Astrocyte of the spinal cord (primary cell): Measurements from ENCODE around the gene NUMB.

ENCODE experiments used
- DNase-seq: peaks from one replicate; pipeline ENCODE4 v3.0.0; 2011; ENCODE audit warnings: low read depth, low spot score
- H3K4me3 ChIP-seq: 2 replicates; pipeline ENCODE4 v1.5.1; 2011; ENCODE audit warnings: low read depth, mild to moderate bottlenecking, low read length, moderate library complexity
- in situ Hi-C: cut with HindIII; loops from 2 replicates; pipeline ENCODE4 v1.10.0; 2017; ENCODE audit warnings: low sequenced_read_pairs
- TF ChIP-seq, protein P1 (sequence below): IDR thresholded peaks from 2 replicates; pipeline ENCODE4 v1.5.1; 2012; ENCODE audit warnings: low read depth, mild to moderate bottlenecking, low read length, inconsistent platforms

NUMB gene

DNA sequence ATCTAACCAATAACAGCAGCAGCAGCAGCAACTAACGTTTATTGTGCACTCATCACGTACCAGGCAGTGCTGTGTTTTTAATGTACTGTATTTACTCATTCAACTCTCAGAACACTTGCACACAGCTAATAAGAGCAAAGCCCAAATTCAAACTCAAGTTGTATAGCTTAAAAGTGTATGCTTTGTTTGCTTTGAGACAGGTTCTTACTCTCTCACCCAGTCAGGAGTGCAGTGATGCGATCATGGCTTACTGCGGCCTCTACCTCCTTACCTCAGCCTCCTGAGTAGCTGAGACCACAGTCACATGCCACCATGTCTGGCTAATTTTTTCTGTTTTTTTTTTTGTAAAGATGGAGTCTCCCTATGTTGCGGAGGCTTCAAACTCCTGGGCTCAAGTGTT, 115.7 kb downstream of the NUMB start:
- TF ChIP-seq, protein P1, sequence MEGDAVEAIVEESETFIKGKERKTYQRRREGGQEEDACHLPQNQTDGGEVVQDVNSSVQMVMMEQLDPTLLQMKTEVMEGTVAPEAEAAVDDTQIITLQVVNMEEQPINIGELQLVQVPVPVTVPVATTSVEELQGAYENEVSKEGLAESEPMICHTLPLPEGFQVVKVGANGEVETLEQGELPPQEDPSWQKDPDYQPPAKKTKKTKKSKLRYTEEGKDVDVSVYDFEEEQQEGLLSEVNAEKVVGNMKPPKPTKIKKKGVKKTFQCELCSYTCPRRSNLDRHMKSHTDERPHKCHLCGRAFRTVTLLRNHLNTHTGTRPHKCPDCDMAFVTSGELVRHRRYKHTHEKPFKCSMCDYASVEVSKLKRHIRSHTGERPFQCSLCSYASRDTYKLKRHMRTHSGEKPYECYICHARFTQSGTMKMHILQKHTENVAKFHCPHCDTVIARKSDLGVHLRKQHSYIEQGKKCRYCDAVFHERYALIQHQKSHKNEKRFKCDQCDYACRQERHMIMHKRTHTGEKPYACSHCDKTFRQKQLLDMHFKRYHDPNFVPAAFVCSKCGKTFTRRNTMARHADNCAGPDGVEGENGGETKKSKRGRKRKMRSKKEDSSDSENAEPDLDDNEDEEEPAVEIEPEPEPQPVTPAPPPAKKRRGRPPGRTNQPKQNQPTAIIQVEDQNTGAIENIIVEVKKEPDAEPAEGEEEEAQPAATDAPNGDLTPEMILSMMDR, result no peak
- H3K4me3 ChIP-seq, result no peak overlapping the region
- in situ Hi-C loops, result no loop called here
- no peak for DNase-seq

DNA sequence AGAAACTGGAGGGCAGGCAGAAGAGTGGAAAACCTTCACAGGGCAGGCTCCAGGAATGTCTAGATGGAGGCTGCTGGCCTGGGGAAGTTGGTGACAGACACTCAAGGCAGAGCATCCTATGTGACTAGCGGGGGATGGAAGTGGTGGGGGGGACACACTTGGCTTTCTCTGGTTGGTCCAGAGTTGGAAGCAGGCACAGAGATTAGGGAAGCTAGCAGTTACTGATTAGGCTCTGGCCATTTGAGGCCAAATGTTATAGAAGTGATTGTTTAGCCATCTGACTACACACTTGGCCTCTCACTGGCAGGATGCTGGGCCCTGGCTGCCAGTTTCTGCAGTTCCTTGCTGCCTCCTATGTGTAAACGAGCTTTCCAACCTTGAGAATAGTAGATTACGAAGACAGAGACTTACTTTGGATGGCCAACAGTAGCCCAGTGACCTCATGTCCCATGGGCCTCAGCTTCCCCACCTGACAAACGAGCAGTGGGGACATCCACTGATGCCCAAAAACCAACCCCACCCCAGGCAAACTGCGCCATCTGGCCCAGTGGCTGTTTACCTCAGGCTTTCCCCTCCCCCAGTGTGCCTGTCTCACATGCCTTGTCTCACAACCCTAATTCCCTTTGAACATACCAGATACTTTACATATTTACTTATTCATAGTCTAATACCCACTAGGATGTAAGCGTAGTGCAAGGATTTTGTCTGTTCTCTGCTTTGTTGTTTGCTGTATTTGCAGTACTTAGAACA, 118.3 kb downstream of the NUMB start:
- no peak for DNase-seq
- H3K4me3 ChIP-seq, result no peak overlapping the region
- in situ Hi-C loops, result no loop called here
- TF ChIP-seq, protein P1, result no peak

- in situ Hi-C loops, result no loop called here
- H3K4me3 ChIP-seq, result no peak overlapping the region
- DNase-seq, result no peak
- TF ChIP-seq, protein P1, result no peak
These were observed 119.1 kb downstream of the NUMB start for GRCh38 chr14:73339206-73339605.

- no peak overlapping the region for H3K4me3 ChIP-seq
- TF ChIP-seq, protein P1, result no peak
- in situ Hi-C loops, result no loop called here
- no peak for DNase-seq
These were observed 119.8 kb downstream of the NUMB start for GRCh38 chr14:73338551-73338950.

- H3K4me3 ChIP-seq, result no peak overlapping the region
- TF ChIP-seq, protein P1, result no peak
- in situ Hi-C loops, result no loop called here
- no peak for DNase-seq
These were observed 125.3 kb downstream of the NUMB start for GRCh38 chr14:73333031-73333430.

DNA sequence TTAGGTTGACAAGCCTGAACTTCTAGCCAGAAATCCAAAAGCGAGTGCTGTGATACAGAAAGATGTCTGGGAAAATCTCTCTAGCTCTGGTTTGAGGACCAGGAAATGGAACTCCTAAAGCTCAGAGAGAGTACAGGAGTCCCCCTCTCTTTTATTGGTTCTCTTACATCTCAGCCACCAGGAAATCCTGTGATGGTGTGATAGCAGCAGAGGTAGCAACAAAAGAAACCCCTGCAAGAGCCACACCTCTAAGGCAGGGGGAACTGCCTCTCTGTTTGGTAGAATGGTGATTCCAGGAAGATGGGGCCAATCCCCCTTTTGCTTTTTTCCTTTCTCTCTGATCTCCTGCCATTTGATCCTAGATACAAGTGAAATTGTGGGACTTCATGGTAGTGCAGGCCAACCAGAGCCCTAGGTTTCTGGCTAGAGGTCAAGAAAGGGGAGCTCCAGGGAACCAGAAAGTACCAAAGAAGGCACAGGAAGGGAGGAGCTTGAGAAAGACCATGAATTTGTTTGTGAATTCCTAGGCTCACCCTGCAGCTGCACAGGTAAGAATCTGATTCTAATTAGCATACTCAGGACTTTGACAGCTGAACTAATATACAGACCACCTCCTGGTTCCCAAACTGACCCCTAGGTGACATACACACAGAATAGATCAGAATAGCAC, 132.6 kb downstream of the NUMB start:
- in situ Hi-C loops, result no loop called here
- TF ChIP-seq, protein P1, result no peak
- DNase-seq, result no peak
- H3K4me3 ChIP-seq, result no peak overlapping the region
